Gastroesophageal sphincter (tissue), 4 donors: Measurements from ENCODE around the gene TMEM163. TPM values are rescaled to one million over a fixed set of nuclear protein-coding genes. Genes with fewer than 3 reads are reported as not detected.

Source experiments
- ATAC-seq: fragments of 150-250 bp; one replicate; pipeline ENCODE4 v1.9.1; 2016; ENCODE audit warnings: mild to moderate bottlenecking, moderate library complexity
- H3K27ac ChIP-seq, 4 donors: fragments of 200-600 bp; sonication (generic) in 3 of 4; 1 replicate in 3 of 4; 2 replicates in 1 of 4; pipeline ENCODE4 v1.5.1; 2016 to 2019
- H3K27me3 ChIP-seq: fragments of 200-600 bp; sonication (generic); one replicate; pipeline ENCODE4 v1.5.1; 2019
- H3K36me3 ChIP-seq, 2 donors: fragments of 200-600 bp; sonication (generic); one replicate each; pipeline ENCODE4 v1.5.1; 2019; ENCODE audit warnings: control low read depth in 1 of 2
- H3K4me1 ChIP-seq, 3 donors: fragments of 200-600 bp; sonication (generic); 1 replicate in 2 of 3; 2 replicates in 1 of 3; pipeline ENCODE4 v1.5.1; 2016 to 2019; ENCODE audit warnings: control low read depth in 2 of 3
- H3K4me3 ChIP-seq, 2 donors: fragments of 200-600 bp; sonication (generic); one replicate each; pipeline ENCODE4 v1.5.1; 2019; ENCODE audit warnings: mild to moderate bottlenecking in 1 of 2, moderate library complexity in 1 of 2
- H3K9me3 ChIP-seq, 3 donors: fragments of 200-600 bp; sonication (generic); one replicate each; pipeline ENCODE4 v1.5.1; 2017 to 2019; ENCODE audit warnings: control low read depth in 2 of 3
- EP300 ChIP-seq: sonication (generic); formaldehyde crosslinking; IDR thresholded peaks from one replicate; pipeline ENCODE4 v1.6.1; 2017; ENCODE audit warnings: antibody characterized with exemption, mild to moderate bottlenecking
- POLR2A ChIP-seq, 2 donors: fragments of 450-650 bp; IDR thresholded peaks; one replicate each; pipeline ENCODE4 v1.6.1; 2017; ENCODE audit warnings: antibody characterized with exemption in 2 of 2, mild to moderate bottlenecking in 2 of 2, moderate library complexity in 1 of 2
- POLR2AphosphoS5 ChIP-seq: sonication (generic); formaldehyde crosslinking; IDR thresholded peaks from one replicate; pipeline ENCODE4 v1.6.1; 2017; ENCODE audit warnings: antibody characterized with exemption
- WGBS, 2 donors: methylation state at CpG; one replicate each; pipeline ENCODE4 v1.1.5; 2018; ENCODE audit warnings: low coverage in 1 of 2; 5-methylcytosine and 5-hydroxymethylcytosine counted together
- total RNA-seq, 4 donors: library from RNA; depleted of rRNA; stranded (reverse); fragments of >200 nt; gene quantifications; one replicate each; pipeline ENCODE4 v1.1.0, GENCODE V29; 2016
- TF ChIP-seq, protein P1 (sequence below), 4 experiments: fragments of 200-600 bp in 2 of 4; fragments of 450-650 bp in 2 of 4; sonication (generic) in 1 of 4; IDR thresholded peaks; one replicate each; pipeline ENCODE4 v1.5.1; 2017 to 2019; ENCODE audit warnings: antibody characterized with exemption in 4 of 4, mild to moderate bottlenecking in 2 of 4, moderate library complexity in 2 of 4

The TMEM163 gene
- total RNA-seq, 4 donors from 2014 or later, result 0.27 to 2.5 (median 0.60) TPM

GRCh38 chr2:134693359-134694330 lies 25.2 kb downstream of the TMEM163 start:
- no peak overlapping the region for H3K4me3 ChIP-seq
- no peaks in the 10 kb centered on the region for H3K27me3 ChIP-seq
- no peak for TF ChIP-seq POLR2A (IDR thresholded peaks at IDR 0.05)
- no peak for TF ChIP-seq EP300
- no peak for TF ChIP-seq POLR2AphosphoS5
- TF ChIP-seq, protein P1, sequence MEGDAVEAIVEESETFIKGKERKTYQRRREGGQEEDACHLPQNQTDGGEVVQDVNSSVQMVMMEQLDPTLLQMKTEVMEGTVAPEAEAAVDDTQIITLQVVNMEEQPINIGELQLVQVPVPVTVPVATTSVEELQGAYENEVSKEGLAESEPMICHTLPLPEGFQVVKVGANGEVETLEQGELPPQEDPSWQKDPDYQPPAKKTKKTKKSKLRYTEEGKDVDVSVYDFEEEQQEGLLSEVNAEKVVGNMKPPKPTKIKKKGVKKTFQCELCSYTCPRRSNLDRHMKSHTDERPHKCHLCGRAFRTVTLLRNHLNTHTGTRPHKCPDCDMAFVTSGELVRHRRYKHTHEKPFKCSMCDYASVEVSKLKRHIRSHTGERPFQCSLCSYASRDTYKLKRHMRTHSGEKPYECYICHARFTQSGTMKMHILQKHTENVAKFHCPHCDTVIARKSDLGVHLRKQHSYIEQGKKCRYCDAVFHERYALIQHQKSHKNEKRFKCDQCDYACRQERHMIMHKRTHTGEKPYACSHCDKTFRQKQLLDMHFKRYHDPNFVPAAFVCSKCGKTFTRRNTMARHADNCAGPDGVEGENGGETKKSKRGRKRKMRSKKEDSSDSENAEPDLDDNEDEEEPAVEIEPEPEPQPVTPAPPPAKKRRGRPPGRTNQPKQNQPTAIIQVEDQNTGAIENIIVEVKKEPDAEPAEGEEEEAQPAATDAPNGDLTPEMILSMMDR (IDR thresholded peaks at IDR 0.05), result no peak
- H3K4me1 ChIP-seq, result no peaks in the 10 kb centered on the region
- ATAC-seq, result no peak
- H3K9me3 ChIP-seq, result no peaks in the 10 kb centered on the region
- no peak overlapping the region for H3K27ac ChIP-seq
- H3K36me3 ChIP-seq, result no peaks in the 10 kb centered on the region
- 94 to 96% methylated on average over 4 to 6 of the region's 6 CpGs for WGBS, 2 donors

GRCh38 chr2:134692499-134692898 lies 26.3 kb downstream of the TMEM163 start:
- H3K27me3 ChIP-seq, result no peaks in the 10 kb centered on the region
- H3K9me3 ChIP-seq, result no peaks in the 10 kb centered on the region
- H3K4me3 ChIP-seq, result no peak overlapping the region
- ATAC-seq, result no peak
- H3K27ac ChIP-seq, result no peak overlapping the region
- H3K4me1 ChIP-seq, result no peaks in the 10 kb centered on the region
- no peak for TF ChIP-seq POLR2A (IDR thresholded peaks at IDR 0.05)
- no peak for TF ChIP-seq EP300
- TF ChIP-seq, protein P1 (IDR thresholded peaks at IDR 0.05), result no peak
- no peak for TF ChIP-seq POLR2AphosphoS5
- H3K36me3 ChIP-seq, result no peaks in the 10 kb centered on the region
- 40% methylated on average over 2 to 3 of the region's 5 CpGs for WGBS, 2 donors

GRCh38 chr2:134690629-134691215 lies 28.1 kb downstream of the TMEM163 start:
- H3K27me3 ChIP-seq, result no peaks in the 10 kb centered on the region
- TF ChIP-seq EP300, result no peak
- no peak for TF ChIP-seq POLR2A (IDR thresholded peaks at IDR 0.05)
- no peak for TF ChIP-seq POLR2AphosphoS5
- TF ChIP-seq, protein P1 (IDR thresholded peaks at IDR 0.05), result no peak
- no peaks in the 10 kb centered on the region for H3K4me1 ChIP-seq
- no peak overlapping the region for H3K4me3 ChIP-seq
- H3K9me3 ChIP-seq, result peaks cover 0 to 3% (median 0%) of the 10 kb centered on the region in 3 donors
- WGBS, 2 donors, result 73 to 86% methylated on average over 2 of the region's 6 CpGs
- no peaks in the 10 kb centered on the region for H3K36me3 ChIP-seq
- no peak for ATAC-seq
- no peak overlapping the region for H3K27ac ChIP-seq

DNA sequence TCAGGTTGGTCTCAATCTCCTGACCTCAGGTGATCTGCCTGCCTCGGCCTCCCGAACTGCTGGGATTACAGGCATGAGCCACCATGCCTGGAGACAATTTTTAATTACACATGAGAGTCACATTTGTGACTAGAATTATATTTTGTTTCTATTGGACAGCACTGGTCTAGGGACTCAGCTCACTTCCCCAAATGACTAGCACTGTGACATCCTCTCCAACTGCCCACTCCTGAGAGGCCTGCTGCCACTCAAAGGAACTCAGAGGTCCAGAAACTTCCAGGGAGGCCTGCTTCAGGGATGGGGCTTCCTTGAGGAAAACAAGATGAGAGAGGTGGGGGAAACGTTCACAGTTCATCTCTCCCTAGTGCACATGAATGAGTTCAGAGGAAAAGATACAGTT lies 29.5 kb downstream of the TMEM163 start:
- WGBS, 2 donors, result 78% methylated on average over 3 of the region's 3 CpGs; no CpG with 5 or more reads in 1 of the 2 donors
- TF ChIP-seq POLR2A (IDR thresholded peaks at IDR 0.05), result no peak
- TF ChIP-seq, protein P1 (IDR thresholded peaks at IDR 0.05), result no peak
- no peak for TF ChIP-seq EP300
- no peak for TF ChIP-seq POLR2AphosphoS5
- no peak for ATAC-seq

More for the DNA sequence above, 29.5 kb downstream of the TMEM163 start:
- no peak overlapping the region for H3K27ac ChIP-seq
- H3K36me3 ChIP-seq, result no peaks in the 10 kb centered on the region
- peaks cover 0 to 3% (median 0%) of the 10 kb centered on the region in 3 donors for H3K9me3 ChIP-seq
- H3K4me3 ChIP-seq, result no peak overlapping the region
- no peaks in the 10 kb centered on the region for H3K27me3 ChIP-seq
- H3K4me1 ChIP-seq, result no peaks in the 10 kb centered on the region
